NT2/D1 (cell line): Measurements from ENCODE around the gene CDH12.

Source experiments
- YY1 ChIP-seq: IDR thresholded peaks from 2 replicates; pipeline ENCODE4 v1.6.1; 2011; ENCODE audit not compliant: insufficient read length, insufficient read depth
- ZNF274 ChIP-seq: IDR thresholded peaks from 2 replicates; pipeline ENCODE4 v1.6.1; 2011; ENCODE audit warnings: mild to moderate bottlenecking, low read depth, low read length

GRCh38 chr5:21834863-21835262 lies 1018.3 kb downstream of the CDH12 start:
- TF ChIP-seq YY1 = no peak
- no peak for TF ChIP-seq ZNF274
